Transverse colon (tissue), 4 donors: ENCODE measurements around the gene ID3. TPM values are rescaled to one million over a fixed set of nuclear protein-coding genes. Genes with fewer than 3 reads are reported as not detected.

Experiments used
- DNase-seq: peaks from one replicate; pipeline ENCODE4 v3.0.0-alpha.2; 2019
- H3K27ac ChIP-seq, 4 donors: fragments of 200-600 bp; sonication (generic); 2 replicates each; pipeline ENCODE4 v1.5.1; 2016 to 2018; ENCODE audit warnings: inconsistent platforms in 4 of 4
- H3K27me3 ChIP-seq: fragments of 200-600 bp; sonication (generic); 2 replicates; pipeline ENCODE4 v1.5.1; 2017; ENCODE audit warnings: inconsistent platforms
- H3K36me3 ChIP-seq, 4 donors: fragments of 200-600 bp; sonication (generic); 2 replicates each; pipeline ENCODE4 v1.5.1; 2017 to 2019; ENCODE audit warnings: inconsistent platforms in 4 of 4
- H3K4me1 ChIP-seq, 4 donors: fragments of 200-600 bp; sonication (generic); 2 replicates each; pipeline ENCODE4 v1.5.1; 2017 to 2020; ENCODE audit warnings: inconsistent platforms in 4 of 4
- H3K4me3 ChIP-seq, 4 donors: fragments of 200-600 bp; sonication (generic); 1 replicate in 1 of 4; 2 replicates in 3 of 4; pipeline versions ENCODE4 v1.5.1 to v1.6.1; 2017 to 2019; ENCODE audit warnings: inconsistent platforms in 4 of 4
- H3K9me3 ChIP-seq, 2 donors: fragments of 200-600 bp; sonication (generic); 2 replicates each; pipeline ENCODE4 v1.5.1; 2017 to 2019; ENCODE audit warnings: inconsistent platforms in 2 of 2
- EP300 ChIP-seq: sonication (generic); formaldehyde crosslinking; IDR thresholded peaks from one replicate; pipeline ENCODE4 v1.6.1; 2017; ENCODE audit warnings: antibody characterized with exemption, low read depth
- POLR2A ChIP-seq: fragments of 450-650 bp; IDR thresholded peaks from one replicate; pipeline ENCODE4 v1.6.1; 2016; ENCODE audit warnings: antibody characterized with exemption, mild to moderate bottlenecking, moderate library complexity
- POLR2AphosphoS5 ChIP-seq, 3 donors: sonication (generic); formaldehyde crosslinking; IDR thresholded peaks; one replicate each; pipeline ENCODE4 v1.6.1; 2016; ENCODE audit warnings: antibody characterized with exemption in 3 of 3
- WGBS, 2 donors: methylation state at CpG; one replicate each; pipeline ENCODE4 v1.1.5; 2018; ENCODE audit warnings: low coverage in 1 of 2; 5-methylcytosine and 5-hydroxymethylcytosine counted together
- in situ Hi-C, 4 donors: fragments of 200-750 bp; cut with MboI; loops; one replicate each; pipeline versions ENCODE4 v1.15.0 to v1.15.1; 2017; ENCODE audit warnings: low sequenced_read_pairs in 3 of 4, low pct_ligation_motif_present in 1 of 4, low pct_unique_long_range_greater_than_20kb in 1 of 4
- intact Hi-C: fragments of 100-400 bp; cut with DNase I; formaldehyde crosslinking; loops from one replicate; pipeline ENCODE4 v1.15.1; 2023; ENCODE audit warnings: low total_unique reads
- total RNA-seq, 4 donors: library from RNA; depleted of rRNA; stranded (reverse); fragments of >200 nt; gene quantifications; one replicate each; pipeline ENCODE4 v1.1.0, GENCODE V29; 2016
- TF ChIP-seq, protein P1 (sequence below), 5 experiments: fragments of 200-600 bp in 3 of 5; fragments of 450-650 bp in 2 of 5; sonication (generic) in 3 of 5; IDR thresholded peaks; 1 replicate in 2 of 5; 2 replicates in 3 of 5; pipeline ENCODE4 v1.5.1; 2016 to 2017; ENCODE audit warnings: antibody characterized with exemption in 5 of 5, inconsistent platforms in 3 of 5, mild to moderate bottlenecking in 2 of 5, moderate library complexity in 1 of 5

Gene ID3
- total RNA-seq, 4 donors from 2014 or later: 174 to 363 (median 253) TPM

DNA sequence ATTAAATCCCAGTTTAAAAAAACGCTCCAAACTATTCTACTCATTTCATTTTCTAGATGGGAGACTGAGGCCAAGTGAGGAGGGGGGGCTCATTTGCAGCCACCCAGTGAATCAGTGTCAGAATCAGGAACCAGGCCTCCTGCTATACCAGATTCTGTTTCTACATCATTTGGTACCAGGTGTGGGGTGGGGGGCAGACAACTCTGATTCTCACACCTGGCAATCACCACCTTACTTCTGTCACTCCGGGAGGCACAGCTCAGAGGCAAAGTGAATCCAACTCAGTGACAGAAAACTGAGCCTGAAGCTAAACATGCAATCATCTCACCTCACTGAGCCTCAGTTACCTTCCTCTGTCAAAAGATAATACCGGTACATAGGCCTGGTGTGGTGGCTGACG is 23.5 kb upstream of the ID3 start:
- 80 to 90% methylated on average over 1 to 4 of the region's 4 CpGs for WGBS, 2 donors
- peaks cover 0 to 11% (median 9%) of the 10 kb centered on the region in 4 donors for H3K4me1 ChIP-seq
- no peak overlapping the region for H3K4me3 ChIP-seq
- no peaks in the 10 kb centered on the region for H3K9me3 ChIP-seq
- no peak overlapping the region for H3K27ac ChIP-seq
- DNase-seq: no peak
- intact Hi-C loops: no loop called here
- H3K27me3 ChIP-seq: no peaks in the 10 kb centered on the region
- no peak for TF ChIP-seq POLR2A
- TF ChIP-seq, protein P1, sequence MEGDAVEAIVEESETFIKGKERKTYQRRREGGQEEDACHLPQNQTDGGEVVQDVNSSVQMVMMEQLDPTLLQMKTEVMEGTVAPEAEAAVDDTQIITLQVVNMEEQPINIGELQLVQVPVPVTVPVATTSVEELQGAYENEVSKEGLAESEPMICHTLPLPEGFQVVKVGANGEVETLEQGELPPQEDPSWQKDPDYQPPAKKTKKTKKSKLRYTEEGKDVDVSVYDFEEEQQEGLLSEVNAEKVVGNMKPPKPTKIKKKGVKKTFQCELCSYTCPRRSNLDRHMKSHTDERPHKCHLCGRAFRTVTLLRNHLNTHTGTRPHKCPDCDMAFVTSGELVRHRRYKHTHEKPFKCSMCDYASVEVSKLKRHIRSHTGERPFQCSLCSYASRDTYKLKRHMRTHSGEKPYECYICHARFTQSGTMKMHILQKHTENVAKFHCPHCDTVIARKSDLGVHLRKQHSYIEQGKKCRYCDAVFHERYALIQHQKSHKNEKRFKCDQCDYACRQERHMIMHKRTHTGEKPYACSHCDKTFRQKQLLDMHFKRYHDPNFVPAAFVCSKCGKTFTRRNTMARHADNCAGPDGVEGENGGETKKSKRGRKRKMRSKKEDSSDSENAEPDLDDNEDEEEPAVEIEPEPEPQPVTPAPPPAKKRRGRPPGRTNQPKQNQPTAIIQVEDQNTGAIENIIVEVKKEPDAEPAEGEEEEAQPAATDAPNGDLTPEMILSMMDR (IDR thresholded peaks at IDR 0.05): no peak
- in situ Hi-C loops: no loop called here
- no peaks in the 10 kb centered on the region for H3K36me3 ChIP-seq

- Histone ChIP-seq H3K36me3 (no peaks in the 10 kb centered on the region), H3K4me1 (peaks cover 6 to 25% (median 21%) of the 10 kb centered on the region in 4 donors), H3K27me3 (no peaks in the 10 kb centered on the region), H3K9me3 (no peaks in the 10 kb centered on the region), H3K4me3 (no peak overlapping the region), H3K27ac (peak overlapping the region; percentile 30 to 56 (median 48))
- TF ChIP-seq, protein P1 (IDR thresholded peaks at IDR 0.05): no peak
- TF ChIP-seq POLR2AphosphoS5 (IDR thresholded peaks at IDR 0.05): peak in 1 of 3 donors; percentile 10
- DNase-seq: no peak
- WGBS, 2 donors: 87% methylated on average over 8 of the region's 8 CpGs; no CpG with 5 or more reads in 1 of the 2 donors
- in situ Hi-C loops (no loop called here), intact Hi-C loops (no loop called here)
These were observed 21.9 kb upstream of the ID3 start for GRCh38 chr1:23581219-23581618.

- no peaks in the 10 kb centered on the region for H3K36me3 ChIP-seq
- intact Hi-C loops (no loop called here), in situ Hi-C loops (no loop called here)
- TF ChIP-seq POLR2A (no peak), EP300 (no peak), POLR2AphosphoS5 (IDR thresholded peaks at IDR 0.05) (no peak)
- TF ChIP-seq, protein P1 (IDR thresholded peaks at IDR 0.05): no peak
- H3K27me3 ChIP-seq: no peaks in the 10 kb centered on the region
- no peak for DNase-seq
- H3K9me3 ChIP-seq: no peaks in the 10 kb centered on the region
- peak overlapping the region; percentile 75 to 81 (median 80) for H3K27ac ChIP-seq
- H3K4me3 ChIP-seq: no peak overlapping the region
- WGBS, 2 donors: 58 to 81% methylated on average over 2 to 6 of the region's 6 CpGs
- peaks cover 6 to 27% (median 21%) of the 10 kb centered on the region in 4 donors for H3K4me1 ChIP-seq
These were observed 19.7 kb upstream of the ID3 start for GRCh38 chr1:23578997-23579363.

DNA sequence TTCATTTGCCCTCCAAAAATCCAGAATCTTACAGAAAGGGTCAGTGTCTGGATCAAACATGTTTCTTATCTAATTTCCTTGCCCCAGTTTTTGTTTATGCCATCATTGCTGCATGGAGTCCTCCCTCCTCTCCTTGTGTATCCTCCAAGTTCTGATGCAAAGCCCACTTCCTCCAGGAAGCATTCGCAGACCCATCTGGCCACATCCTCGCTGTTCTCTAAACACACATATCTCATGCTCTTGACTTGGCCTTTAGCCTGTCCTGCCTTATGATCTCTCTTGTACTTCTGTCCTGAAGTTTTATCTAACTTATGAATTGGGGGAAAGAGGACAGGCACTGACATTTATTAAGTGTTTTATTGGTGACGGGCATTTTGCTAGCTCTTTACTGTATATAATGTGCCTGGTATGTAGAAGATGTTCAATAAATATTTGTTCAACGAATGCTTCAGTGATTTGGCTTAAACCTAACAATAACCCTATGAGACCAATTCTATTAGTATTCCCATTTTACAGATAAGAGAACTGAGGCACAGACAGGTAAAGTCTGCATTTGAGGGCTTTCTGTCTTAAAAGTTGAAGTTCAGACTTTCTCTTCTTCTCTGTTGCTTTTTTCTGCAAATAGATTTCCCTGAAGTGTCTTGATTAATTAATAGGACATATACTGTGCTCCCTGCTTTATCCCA is 19.2 kb upstream of the ID3 start:
- no peaks in the 10 kb centered on the region for H3K27me3 ChIP-seq
- H3K4me1 ChIP-seq: peaks cover 6 to 27% (median 21%) of the 10 kb centered on the region in 4 donors
- no peak overlapping the region for H3K4me3 ChIP-seq
- H3K36me3 ChIP-seq: no peaks in the 10 kb centered on the region
- no peak for DNase-seq
- TF ChIP-seq, protein P1 (IDR thresholded peaks at IDR 0.05): no peak
- no peak for TF ChIP-seq EP300
- no peak for TF ChIP-seq POLR2A
- no peak for TF ChIP-seq POLR2AphosphoS5 (IDR thresholded peaks at IDR 0.05)
- H3K27ac ChIP-seq: peak overlapping the region; percentile 75 to 81 (median 80)
- WGBS, 2 donors: 64 to 67% methylated on average over 4 of the region's 4 CpGs
- H3K9me3 ChIP-seq: no peaks in the 10 kb centered on the region
- in situ Hi-C loops (no loop called here), intact Hi-C loops (no loop called here)
